Coronary artery (tissue), 2 donors: Measurements from ENCODE around the gene MEIKIN.

Experiments
- DNase-seq: peaks from one replicate; pipeline ENCODE4 v3.0.0-alpha.2; 2017; ENCODE audit warnings: low spot score
- H3K27ac ChIP-seq, 2 donors: fragments of 200-600 bp; sonication (generic); one replicate each; pipeline ENCODE4 v1.5.1; 2016 to 2019
- H3K4me3 ChIP-seq: fragments of 200-600 bp; sonication (generic); 2 replicates; pipeline ENCODE4 v1.5.1; 2016; ENCODE audit warnings: mild to moderate bottlenecking, moderate library complexity
- CTCF ChIP-seq: fragments of 200-600 bp; sonication (generic); IDR thresholded peaks from one replicate; pipeline ENCODE4 v1.5.1; 2019; ENCODE audit warnings: antibody characterized with exemption

The MEIKIN gene

GRCh38 chr5:131990716-131991115 lies 45.3 kb upstream of the MEIKIN start:
- no peak overlapping the region for H3K27ac ChIP-seq
- DNase-seq, result no peak
- no peak for TF ChIP-seq CTCF

GRCh38 chr5:131988601-131989000 lies 43.1 kb upstream of the MEIKIN start:
- Histone ChIP-seq H3K27ac (no peak overlapping the region), H3K4me3 (no peak overlapping the region)
- no peak for DNase-seq
- no peak for TF ChIP-seq CTCF

More at GRCh38 chr5:131990716-131991115, 45.3 kb upstream of the MEIKIN start:
- H3K4me3 ChIP-seq, result no peak overlapping the region

GRCh38 chr5:131987251-131987650 lies 41.8 kb upstream of the MEIKIN start:
- H3K4me3 ChIP-seq, result no peak overlapping the region
- no peak for DNase-seq
- TF ChIP-seq CTCF, result no peak
- H3K27ac ChIP-seq, result no peak overlapping the region

- DNase-seq, result no peak
- H3K27ac ChIP-seq, result no peak overlapping the region
- H3K4me3 ChIP-seq, result no peak overlapping the region
- no peak for TF ChIP-seq CTCF
These were observed 40.9 kb upstream of the MEIKIN start for GRCh38 chr5:131986161-131986912.

- no peak overlapping the region for H3K4me3 ChIP-seq
- H3K27ac ChIP-seq, result no peak overlapping the region
- TF ChIP-seq CTCF, result no peak
- no peak for DNase-seq
These were observed 39.6 kb upstream of the MEIKIN start for GRCh38 chr5:131984956-131985665.

GRCh38 chr5:131983244-131983771 lies 37.8 kb upstream of the MEIKIN start:
- no peak for DNase-seq
- Histone ChIP-seq H3K4me3 (no peak overlapping the region), H3K27ac (no peak overlapping the region)
- no peak for TF ChIP-seq CTCF
